WTC11 (cell line): Measurements from ENCODE around the gene SLC9C1.

Experiments used
- ATF3 ChIP-seq: sonication (generic); formaldehyde crosslinking; conservative IDR thresholded peaks from 2 replicates; pipeline ENCODE4 v1.8.1; 2022; ENCODE audit warnings: mild to moderate bottlenecking, missing genetic modification reagents
- ESRRA ChIP-seq: sonication (generic); formaldehyde crosslinking; IDR thresholded peaks from 2 replicates; pipeline ENCODE4 v1.8.1; 2022; ENCODE audit warnings: mild to moderate bottlenecking, missing genetic modification reagents, borderline replicate concordance
- FOXP4 ChIP-seq: sonication (generic); formaldehyde crosslinking; IDR thresholded peaks from 2 replicates; pipeline ENCODE4 v1.8.0; 2022; ENCODE audit warnings: mild to moderate bottlenecking, missing genetic modification reagents
- IRF1 ChIP-seq: sonication (generic); formaldehyde crosslinking; IDR thresholded peaks from 2 replicates; pipeline ENCODE4 v1.8.0; 2023; ENCODE audit warnings: missing genetic modification reagents
- IRF2 ChIP-seq: sonication (generic); formaldehyde crosslinking; IDR thresholded peaks from 2 replicates; pipeline ENCODE4 v1.8.0; 2022; ENCODE audit warnings: low read depth, missing genetic modification reagents, borderline replicate concordance
- MAX ChIP-seq: sonication (generic); formaldehyde crosslinking; IDR thresholded peaks from 2 replicates; pipeline ENCODE4 v1.8.0; 2022; ENCODE audit warnings: mild to moderate bottlenecking, missing genetic modification reagents
- MLX ChIP-seq: sonication (generic); formaldehyde crosslinking; IDR thresholded peaks from 2 replicates; pipeline ENCODE4 v1.8.1; 2023; ENCODE audit warnings: mild to moderate bottlenecking, missing genetic modification reagents, moderate library complexity
- NFE2L1 ChIP-seq: sonication (generic); formaldehyde crosslinking; IDR thresholded peaks from 2 replicates; pipeline ENCODE4 v1.8.1; 2023; ENCODE audit warnings: missing genetic modification reagents
- USF2 ChIP-seq: sonication (generic); formaldehyde crosslinking; IDR thresholded peaks from 2 replicates; pipeline ENCODE4 v1.8.1; 2023; ENCODE audit warnings: mild to moderate bottlenecking, missing genetic modification reagents, moderate library complexity
- TF ChIP-seq, protein P1 (sequence below): fragments of 200-600 bp; IDR thresholded peaks from 2 replicates; pipeline ENCODE4 v1.8.0; 2022; ENCODE audit warnings: antibody characterized with exemption
- TF ChIP-seq, protein P2 (sequence below): sonication (generic); formaldehyde crosslinking; conservative IDR thresholded peaks from 2 replicates; pipeline ENCODE4 v1.8.1; 2023; ENCODE audit warnings: mild to moderate bottlenecking, low read depth, missing genetic modification reagents, moderate library complexity

DNA sequence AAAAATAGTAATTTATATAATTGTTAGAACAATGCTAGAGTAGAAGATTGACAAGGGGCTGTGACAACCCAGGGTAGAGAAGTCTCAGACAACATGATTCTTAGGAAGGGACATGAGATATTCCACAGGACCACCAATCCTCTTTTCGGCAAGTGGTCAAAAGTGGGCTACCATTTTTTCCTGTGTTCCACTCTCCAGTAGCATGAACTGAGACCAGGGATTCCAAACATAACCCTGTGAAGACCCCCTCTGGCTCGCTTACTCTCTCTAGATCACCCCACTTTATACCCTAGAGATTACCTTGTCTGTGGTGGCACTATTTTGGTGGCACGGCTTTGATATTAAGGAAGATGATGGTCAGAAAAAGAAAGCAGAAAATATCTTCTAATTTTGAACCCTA, 161.9 kb downstream of the SLC9C1 start:
- TF ChIP-seq MLX (no peak), MAX (CRISPR knock-in tag) (no peak), FOXP4 (no peak), ESRRA (CRISPR knock-in tag) (no peak), IRF1 (CRISPR knock-in tag) (no peak), IRF2 (no peak), ATF3 (CRISPR knock-in tag) (no peak), USF2 (CRISPR knock-in tag) (no peak), NFE2L1 (CRISPR knock-in tag) (no peak)
- TF ChIP-seq, protein P1, sequence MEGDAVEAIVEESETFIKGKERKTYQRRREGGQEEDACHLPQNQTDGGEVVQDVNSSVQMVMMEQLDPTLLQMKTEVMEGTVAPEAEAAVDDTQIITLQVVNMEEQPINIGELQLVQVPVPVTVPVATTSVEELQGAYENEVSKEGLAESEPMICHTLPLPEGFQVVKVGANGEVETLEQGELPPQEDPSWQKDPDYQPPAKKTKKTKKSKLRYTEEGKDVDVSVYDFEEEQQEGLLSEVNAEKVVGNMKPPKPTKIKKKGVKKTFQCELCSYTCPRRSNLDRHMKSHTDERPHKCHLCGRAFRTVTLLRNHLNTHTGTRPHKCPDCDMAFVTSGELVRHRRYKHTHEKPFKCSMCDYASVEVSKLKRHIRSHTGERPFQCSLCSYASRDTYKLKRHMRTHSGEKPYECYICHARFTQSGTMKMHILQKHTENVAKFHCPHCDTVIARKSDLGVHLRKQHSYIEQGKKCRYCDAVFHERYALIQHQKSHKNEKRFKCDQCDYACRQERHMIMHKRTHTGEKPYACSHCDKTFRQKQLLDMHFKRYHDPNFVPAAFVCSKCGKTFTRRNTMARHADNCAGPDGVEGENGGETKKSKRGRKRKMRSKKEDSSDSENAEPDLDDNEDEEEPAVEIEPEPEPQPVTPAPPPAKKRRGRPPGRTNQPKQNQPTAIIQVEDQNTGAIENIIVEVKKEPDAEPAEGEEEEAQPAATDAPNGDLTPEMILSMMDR: no peak
- TF ChIP-seq, protein P2, sequence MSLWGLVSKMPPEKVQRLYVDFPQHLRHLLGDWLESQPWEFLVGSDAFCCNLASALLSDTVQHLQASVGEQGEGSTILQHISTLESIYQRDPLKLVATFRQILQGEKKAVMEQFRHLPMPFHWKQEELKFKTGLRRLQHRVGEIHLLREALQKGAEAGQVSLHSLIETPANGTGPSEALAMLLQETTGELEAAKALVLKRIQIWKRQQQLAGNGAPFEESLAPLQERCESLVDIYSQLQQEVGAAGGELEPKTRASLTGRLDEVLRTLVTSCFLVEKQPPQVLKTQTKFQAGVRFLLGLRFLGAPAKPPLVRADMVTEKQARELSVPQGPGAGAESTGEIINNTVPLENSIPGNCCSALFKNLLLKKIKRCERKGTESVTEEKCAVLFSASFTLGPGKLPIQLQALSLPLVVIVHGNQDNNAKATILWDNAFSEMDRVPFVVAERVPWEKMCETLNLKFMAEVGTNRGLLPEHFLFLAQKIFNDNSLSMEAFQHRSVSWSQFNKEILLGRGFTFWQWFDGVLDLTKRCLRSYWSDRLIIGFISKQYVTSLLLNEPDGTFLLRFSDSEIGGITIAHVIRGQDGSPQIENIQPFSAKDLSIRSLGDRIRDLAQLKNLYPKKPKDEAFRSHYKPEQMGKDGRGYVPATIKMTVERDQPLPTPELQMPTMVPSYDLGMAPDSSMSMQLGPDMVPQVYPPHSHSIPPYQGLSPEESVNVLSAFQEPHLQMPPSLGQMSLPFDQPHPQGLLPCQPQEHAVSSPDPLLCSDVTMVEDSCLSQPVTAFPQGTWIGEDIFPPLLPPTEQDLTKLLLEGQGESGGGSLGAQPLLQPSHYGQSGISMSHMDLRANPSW (CRISPR knock-in tag): no peak
